SH-SY5Y (cell line): ENCODE results near the gene BOK.

Experiments
- GATA2 ChIP-seq: IDR thresholded peaks from 2 replicates; pipeline ENCODE4 v1.6.1; 2011; ENCODE audit warnings: mild to moderate bottlenecking, low read depth, low read length
- GATA3 ChIP-seq: IDR thresholded peaks from 2 replicates; pipeline ENCODE4 v1.6.1; 2011; ENCODE audit warnings: low read depth, mild to moderate bottlenecking, low read length, moderate library complexity

- TF ChIP-seq GATA3 = no peak
- TF ChIP-seq GATA2 = no peak
These were observed 11.6 kb upstream of the BOK start for GRCh38 chr2:241546771-241547498.
